ENCODE data around the gene PLCB1.
"Not testable (repeated sequence)": the region's sequence is repeated elsewhere in the genome, so short reads cannot be mapped to it uniquely, and the experiment has no call there.

PLCB1 gene

GRCh38 chr20:8587251-8587650 is 455.2 kb downstream of the PLCB1 start:
- Histone ChIP-seq H3K4me2 (ENCODE audit: low read length) (peak overlapping the region; percentile 26), H3F3A (ENCODE audit: insufficient read depth, low read length) (no peaks in the 10 kb centered on the region; the same call in 1 of the 2 replicates), H2AFZ (ENCODE audit: low read length) (no peak overlapping the region), H3K4me1 (ENCODE audit: insufficient read depth, low read length, severe bottlenecking) (peaks cover 60% of the 10 kb centered on the region), H3K27ac (ENCODE audit: low read depth, low read length, poor library complexity, severe bottlenecking) (peak overlapping the region; percentile 69), H3K9me3 (ENCODE audit: low read length) (no peaks in the 10 kb centered on the region), H3K79me2 (ENCODE audit: insufficient read depth, low read length) (no peaks in the 10 kb centered on the region), H3K4me3 (ENCODE audit: low read depth, low read length, poor library complexity, severe bottlenecking) (no peak overlapping the region), H3K36me3 (ENCODE audit: insufficient read depth, low read length) (no peaks in the 10 kb centered on the region), H3K9ac (ENCODE audit: low read length) (0 out of 2 replicates have a peak overlapping the region, but pooled peaks have one; percentile 13), H4K20me1 (ENCODE audit: insufficient read depth, low read length) (no peaks in the 10 kb centered on the region), H3K9me2 (ENCODE audit: low read depth, low read length) (no peaks in the 10 kb centered on the region), H3K27me3 (ENCODE audit: insufficient read depth, low read length) (no peaks in the 10 kb centered on the region)
- no peak for TF ChIP-seq EZH2 (IDR thresholded peaks at IDR 0.05; ENCODE audit: borderline replicate concordance, low read length)
- TF ChIP-seq, protein P1, sequence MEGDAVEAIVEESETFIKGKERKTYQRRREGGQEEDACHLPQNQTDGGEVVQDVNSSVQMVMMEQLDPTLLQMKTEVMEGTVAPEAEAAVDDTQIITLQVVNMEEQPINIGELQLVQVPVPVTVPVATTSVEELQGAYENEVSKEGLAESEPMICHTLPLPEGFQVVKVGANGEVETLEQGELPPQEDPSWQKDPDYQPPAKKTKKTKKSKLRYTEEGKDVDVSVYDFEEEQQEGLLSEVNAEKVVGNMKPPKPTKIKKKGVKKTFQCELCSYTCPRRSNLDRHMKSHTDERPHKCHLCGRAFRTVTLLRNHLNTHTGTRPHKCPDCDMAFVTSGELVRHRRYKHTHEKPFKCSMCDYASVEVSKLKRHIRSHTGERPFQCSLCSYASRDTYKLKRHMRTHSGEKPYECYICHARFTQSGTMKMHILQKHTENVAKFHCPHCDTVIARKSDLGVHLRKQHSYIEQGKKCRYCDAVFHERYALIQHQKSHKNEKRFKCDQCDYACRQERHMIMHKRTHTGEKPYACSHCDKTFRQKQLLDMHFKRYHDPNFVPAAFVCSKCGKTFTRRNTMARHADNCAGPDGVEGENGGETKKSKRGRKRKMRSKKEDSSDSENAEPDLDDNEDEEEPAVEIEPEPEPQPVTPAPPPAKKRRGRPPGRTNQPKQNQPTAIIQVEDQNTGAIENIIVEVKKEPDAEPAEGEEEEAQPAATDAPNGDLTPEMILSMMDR (IDR thresholded peaks at IDR 0.05; ENCODE audit: low read length): no peak

DNA sequence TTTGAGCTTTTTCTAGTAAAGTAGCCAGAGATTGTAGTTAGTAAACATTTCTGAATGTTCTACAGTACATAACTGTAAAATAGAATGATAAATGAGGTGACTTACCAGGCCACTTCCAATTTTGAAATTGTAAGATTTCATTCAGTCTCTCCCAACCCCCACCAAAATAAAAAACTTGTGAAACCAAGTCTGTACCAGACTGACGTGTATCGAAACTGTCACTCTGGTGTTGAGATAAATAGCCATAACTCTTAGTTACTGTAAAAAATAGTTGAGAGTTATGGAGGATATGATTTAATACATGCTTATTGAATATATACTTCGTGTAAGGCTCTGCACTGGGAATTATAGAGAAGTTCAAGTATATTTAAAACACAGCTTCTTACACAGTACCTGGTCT is 455.7 kb downstream of the PLCB1 start:
- Histone ChIP-seq H3K9me3 (ENCODE audit: low read length) (no peaks in the 10 kb centered on the region), H3F3A (ENCODE audit: insufficient read depth, low read length) (no peaks in the 10 kb centered on the region; the same call in 1 of the 2 replicates), H3K4me3 (ENCODE audit: low read depth, low read length, poor library complexity, severe bottlenecking) (no peak overlapping the region), H3K79me2 (ENCODE audit: insufficient read depth, low read length) (no peaks in the 10 kb centered on the region), H4K20me1 (ENCODE audit: insufficient read depth, low read length) (no peaks in the 10 kb centered on the region), H3K27me3 (ENCODE audit: insufficient read depth, low read length) (no peaks in the 10 kb centered on the region), H3K27ac (ENCODE audit: low read depth, low read length, poor library complexity, severe bottlenecking) (peak overlapping the region; percentile 69), H3K9ac (ENCODE audit: low read length) (peak overlapping the region; percentile 39), H3K36me3 (ENCODE audit: insufficient read depth, low read length) (no peaks in the 10 kb centered on the region), H3K4me2 (ENCODE audit: low read length) (peak overlapping the region; percentile 26), H2AFZ (ENCODE audit: low read length) (no peak overlapping the region), H3K9me2 (ENCODE audit: low read depth, low read length) (no peaks in the 10 kb centered on the region), H3K4me1 (ENCODE audit: insufficient read depth, low read length, severe bottlenecking) (peaks cover 66% of the 10 kb centered on the region)
- no peak for TF ChIP-seq EZH2 (IDR thresholded peaks at IDR 0.05; ENCODE audit: borderline replicate concordance, low read length)
- TF ChIP-seq, protein P1 (IDR thresholded peaks at IDR 0.05; ENCODE audit: low read length): no peak

GRCh38 chr20:8589956-8590355 is 457.9 kb downstream of the PLCB1 start:
- Histone ChIP-seq H3K27ac (ENCODE audit: low read depth, low read length, poor library complexity, severe bottlenecking) (no peak overlapping the region), H3K27me3 (ENCODE audit: insufficient read depth, low read length) (no peaks in the 10 kb centered on the region), H2AFZ (ENCODE audit: low read length) (no peak overlapping the region), H3F3A (ENCODE audit: insufficient read depth, low read length) (no peaks in the 10 kb centered on the region; the same call in 1 of the 2 replicates), H3K4me2 (ENCODE audit: low read length) (no peak overlapping the region), H3K9me3 (ENCODE audit: low read length) (no peaks in the 10 kb centered on the region), H4K20me1 (ENCODE audit: insufficient read depth, low read length) (no peaks in the 10 kb centered on the region), H3K4me3 (ENCODE audit: low read depth, low read length, poor library complexity, severe bottlenecking) (no peak overlapping the region), H3K9me2 (ENCODE audit: low read depth, low read length) (no peaks in the 10 kb centered on the region), H3K36me3 (ENCODE audit: insufficient read depth, low read length) (no peaks in the 10 kb centered on the region), H3K4me1 (ENCODE audit: insufficient read depth, low read length, severe bottlenecking) (peaks cover 58% of the 10 kb centered on the region), H3K9ac (ENCODE audit: low read length) (no peak overlapping the region), H3K79me2 (ENCODE audit: insufficient read depth, low read length) (no peaks in the 10 kb centered on the region)
- TF ChIP-seq, protein P1 (IDR thresholded peaks at IDR 0.05; ENCODE audit: low read length): no peak
- TF ChIP-seq EZH2 (IDR thresholded peaks at IDR 0.05; ENCODE audit: borderline replicate concordance, low read length): no peak

GRCh38 chr20:8600910-8601541 is 469.0 kb downstream of the PLCB1 start:
- H3K27ac ChIP-seq (ENCODE audit: low read depth, low read length, poor library complexity, severe bottlenecking): peak overlapping the region; percentile 82
- H3K4me2 ChIP-seq (ENCODE audit: low read length): not testable (repeated sequence)

More at GRCh38 chr20:8600910-8601541, 469.0 kb downstream of the PLCB1 start:
- H3K36me3 ChIP-seq (ENCODE audit: insufficient read depth, low read length); H3K9me3 ChIP-seq (ENCODE audit: low read length); H2AFZ ChIP-seq (ENCODE audit: low read length); H3K9ac ChIP-seq (ENCODE audit: low read length); H4K20me1 ChIP-seq (ENCODE audit: insufficient read depth, low read length); H3K4me3 ChIP-seq (ENCODE audit: low read depth, low read length, poor library complexity, severe bottlenecking); H3K27me3 ChIP-seq (ENCODE audit: insufficient read depth, low read length); H3F3A ChIP-seq (ENCODE audit: insufficient read depth, low read length); H3K79me2 ChIP-seq (ENCODE audit: insufficient read depth, low read length); H3K9me2 ChIP-seq (ENCODE audit: low read depth, low read length): not testable (repeated sequence)
- peaks cover 32% of the 10 kb centered on the region for H3K4me1 ChIP-seq (ENCODE audit: insufficient read depth, low read length, severe bottlenecking)
